ENCODE measurements around the gene ANKS1A. TPM values are rescaled to one million over a fixed set of nuclear protein-coding genes. Genes with fewer than 3 reads are reported as not detected.
A peak's percentile ranks its signal among the peaks of the same experiment; 100 is the strongest.

The ANKS1A gene
- total RNA-seq, 2 donors from 2014 or later = 34.9 to 36.4 TPM

GRCh38 chr6:35047265-35048011 is 158.4 kb downstream of the ANKS1A start:
- H3K4me3 Mint-ChIP-seq = no peak overlapping the region

GRCh38 chr6:35048031-35048613 is 159.1 kb downstream of the ANKS1A start:
- no peak for TF ChIP-seq CTCF (conservative IDR thresholded peaks at IDR 0.05)
- Mint-ChIP-seq H3K36me3 (ENCODE audit: low read depth) (peaks cover 11% of the 10 kb centered on the region), H3K4me3 (no peak overlapping the region), H3K27ac (no peak overlapping the region), H3K27me3 (ENCODE audit: insufficient read depth) (no peaks in the 10 kb centered on the region), H3K4me1 (peaks cover 38% of the 10 kb centered on the region), H3K9me3 (no peaks in the 10 kb centered on the region)
- Histone ChIP-seq H3K27ac (ENCODE audit: low read depth, low read length) (peak overlapping the region; percentile 99), H3K4me1 (ENCODE audit: control insufficient read depth, insufficient read depth, low read length) (peaks cover 12% of the 10 kb centered on the region), H3K9ac (ENCODE audit: extremely low read depth, low read length, poor library complexity, severe bottlenecking) (no peak overlapping the region), H3K4me3 (ENCODE audit: low read length) (no peak overlapping the region), H3K36me3 (ENCODE audit: control insufficient read depth, insufficient read depth, low read length) (peaks cover 9% of the 10 kb centered on the region), H3K27me3 (ENCODE audit: control insufficient read depth, insufficient read depth, low read length, poor library complexity, severe bottlenecking) (no peaks in the 10 kb centered on the region), H3K9me3 (ENCODE audit: control insufficient read depth, low read length) (no peaks in the 10 kb centered on the region)
- 35 to 72% methylated on average over 4 to 12 of the region's 12 CpGs for WGBS, 2 experiments (ENCODE audit: insufficient coverage in 1 of 2, insufficient read length in 1 of 2)
- peak; percentile 74 for DNase-seq

More at GRCh38 chr6:35047265-35048011, 158.4 kb downstream of the ANKS1A start:
- H3K9me3 Mint-ChIP-seq = no peaks in the 10 kb centered on the region
- no peak for DNase-seq
- H3K4me1 ChIP-seq (ENCODE audit: control insufficient read depth, insufficient read depth, low read length) = peaks cover 12% of the 10 kb centered on the region
- H3K9ac ChIP-seq (ENCODE audit: extremely low read depth, low read length, poor library complexity, severe bottlenecking) = no peak overlapping the region
- 81 to 90% methylated on average over 4 to 7 of the region's 7 CpGs for WGBS, 2 experiments (ENCODE audit: insufficient coverage in 1 of 2, insufficient read length in 1 of 2)
- peak overlapping the region; percentile 99 for H3K27ac ChIP-seq (ENCODE audit: low read depth, low read length)
- H3K4me1 Mint-ChIP-seq = peaks cover 42% of the 10 kb centered on the region
- H3K27me3 ChIP-seq (ENCODE audit: control insufficient read depth, insufficient read depth, low read length, poor library complexity, severe bottlenecking) = no peaks in the 10 kb centered on the region
- H3K9me3 ChIP-seq (ENCODE audit: control insufficient read depth, low read length) = no peaks in the 10 kb centered on the region
- no peak for TF ChIP-seq CTCF (conservative IDR thresholded peaks at IDR 0.05)
- H3K36me3 ChIP-seq (ENCODE audit: control insufficient read depth, insufficient read depth, low read length) = peaks cover 9% of the 10 kb centered on the region
- H3K36me3 Mint-ChIP-seq (ENCODE audit: low read depth) = peaks cover 11% of the 10 kb centered on the region
- no peaks in the 10 kb centered on the region for H3K27me3 Mint-ChIP-seq (ENCODE audit: insufficient read depth)
- H3K4me3 ChIP-seq (ENCODE audit: low read length) = no peak overlapping the region
- H3K27ac Mint-ChIP-seq = no peak overlapping the region

GRCh38 chr6:35048631-35049083 is 159.6 kb downstream of the ANKS1A start:
- H3K27me3 Mint-ChIP-seq (ENCODE audit: insufficient read depth) = no peaks in the 10 kb centered on the region
- H3K9ac ChIP-seq (ENCODE audit: extremely low read depth, low read length, poor library complexity, severe bottlenecking) = no peak overlapping the region
- H3K4me3 ChIP-seq (ENCODE audit: low read length) = no peak overlapping the region
- H3K9me3 Mint-ChIP-seq = no peaks in the 10 kb centered on the region
- WGBS, 2 experiments (ENCODE audit: insufficient coverage in 1 of 2, insufficient read length in 1 of 2) = 73 to 82% methylated on average over 9 to 11 of the region's 11 CpGs
- H3K36me3 Mint-ChIP-seq (ENCODE audit: low read depth) = peaks cover 11% of the 10 kb centered on the region
- DNase-seq = peak; percentile 80
- H3K4me1 ChIP-seq (ENCODE audit: control insufficient read depth, insufficient read depth, low read length) = peaks cover 12% of the 10 kb centered on the region
- no peaks in the 10 kb centered on the region for H3K9me3 ChIP-seq (ENCODE audit: control insufficient read depth, low read length)
- peak overlapping the region; percentile 99 for H3K27ac ChIP-seq (ENCODE audit: low read depth, low read length)
- no peak overlapping the region for H3K27ac Mint-ChIP-seq
- peak; percentile 63 for TF ChIP-seq CTCF (conservative IDR thresholded peaks at IDR 0.05)
- no peaks in the 10 kb centered on the region for H3K27me3 ChIP-seq (ENCODE audit: control insufficient read depth, insufficient read depth, low read length, poor library complexity, severe bottlenecking)
- no peak overlapping the region for H3K4me3 Mint-ChIP-seq
- H3K36me3 ChIP-seq (ENCODE audit: control insufficient read depth, insufficient read depth, low read length) = peaks cover 9% of the 10 kb centered on the region
- H3K4me1 Mint-ChIP-seq = peaks cover 32% of the 10 kb centered on the region

Data from endodermal cell (in vitro differentiated cells).